Measurements from ENCODE around the gene ADAMTS2.

The ADAMTS2 gene

DNA sequence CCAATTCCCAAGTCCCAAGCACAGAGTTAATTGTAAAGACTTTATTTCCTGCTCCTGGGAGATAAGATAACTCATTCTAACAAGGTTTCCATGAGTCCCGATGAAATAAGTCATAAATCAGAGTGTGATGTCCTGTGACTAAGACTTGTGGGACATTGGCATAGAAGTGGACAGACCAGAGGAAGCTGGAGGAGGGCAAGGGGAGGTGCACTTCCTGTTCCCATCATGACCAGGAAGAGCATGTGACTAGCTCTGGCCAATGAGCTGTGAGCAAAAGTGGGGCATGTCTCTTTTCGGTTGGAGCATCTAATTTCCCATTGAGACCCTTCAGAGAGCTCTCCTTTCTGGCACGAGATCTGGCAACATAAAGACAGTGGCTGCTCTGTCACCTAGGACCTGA is 184.7 kb downstream of the ADAMTS2 start:
- no peak for DNase-seq (ENCODE audit: low spot score)

DNA sequence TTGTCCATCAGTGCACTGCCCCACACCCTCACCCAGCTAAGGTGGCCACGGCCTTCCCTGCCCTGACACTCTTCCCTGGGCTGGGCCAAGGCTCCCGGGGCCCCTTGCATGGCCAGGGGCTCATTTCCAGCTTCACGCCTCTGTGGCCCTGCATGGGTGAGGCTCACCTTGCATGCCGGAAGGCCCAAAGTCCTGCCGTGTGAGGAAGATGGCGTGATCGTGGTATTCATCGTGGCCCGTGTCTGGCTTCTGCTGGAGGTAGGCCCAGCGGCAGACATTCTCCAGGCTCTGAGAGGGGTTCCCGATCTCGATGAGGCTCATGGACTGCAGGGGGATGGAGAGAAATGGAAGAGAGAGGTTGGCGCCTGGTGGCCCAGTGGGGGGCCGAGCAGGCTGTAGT is 186.7 kb downstream of the ADAMTS2 start:
- DNase-seq (ENCODE audit: low spot score): no peak

DNA sequence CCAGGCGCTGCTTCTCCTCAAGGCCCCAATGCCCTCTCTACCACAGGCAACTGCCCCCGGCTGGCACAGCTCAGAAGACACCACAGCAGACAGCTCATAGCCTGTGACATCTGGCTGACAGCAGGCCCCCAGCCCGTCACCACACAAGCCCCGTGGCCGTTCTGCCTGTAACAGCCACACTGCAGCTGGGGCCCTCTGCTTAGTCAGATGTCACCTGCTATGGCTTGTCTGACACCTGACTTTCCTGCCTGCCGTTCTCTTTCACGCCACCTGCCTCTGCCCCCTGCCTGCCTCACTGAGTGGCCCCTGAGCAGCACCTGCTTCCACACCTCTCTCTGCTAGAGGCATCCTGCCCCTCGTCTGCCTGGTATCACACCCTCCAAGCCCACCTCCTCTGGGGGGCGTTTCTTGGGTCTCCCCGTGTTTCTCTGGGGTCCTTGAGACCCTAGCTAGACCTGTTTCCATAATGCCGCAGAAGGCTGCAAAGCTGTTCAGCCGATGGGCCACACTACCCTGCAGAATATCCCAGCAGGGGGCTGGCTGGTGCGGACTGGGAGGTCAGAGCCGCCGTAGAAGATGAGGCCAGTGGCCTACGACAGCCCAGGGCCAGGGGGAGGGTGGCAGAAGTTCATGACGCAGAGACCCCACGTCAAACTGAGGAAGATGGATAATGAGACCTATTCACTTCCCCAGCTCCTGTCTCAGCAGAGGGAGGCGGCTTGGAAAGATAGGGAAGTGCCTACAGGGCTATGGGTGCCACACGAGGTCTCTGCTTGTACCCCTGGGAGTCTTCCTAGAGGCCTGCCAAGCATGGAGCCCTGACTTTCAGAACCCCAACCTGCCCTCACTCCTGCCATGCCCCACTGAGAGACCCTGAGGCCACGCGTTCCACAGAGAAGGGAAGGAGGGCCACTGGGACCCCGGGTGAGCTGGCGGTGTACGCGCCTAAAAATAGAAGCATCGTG is 190.0 kb downstream of the ADAMTS2 start:
- no peak for DNase-seq (ENCODE audit: low spot score)

DNA sequence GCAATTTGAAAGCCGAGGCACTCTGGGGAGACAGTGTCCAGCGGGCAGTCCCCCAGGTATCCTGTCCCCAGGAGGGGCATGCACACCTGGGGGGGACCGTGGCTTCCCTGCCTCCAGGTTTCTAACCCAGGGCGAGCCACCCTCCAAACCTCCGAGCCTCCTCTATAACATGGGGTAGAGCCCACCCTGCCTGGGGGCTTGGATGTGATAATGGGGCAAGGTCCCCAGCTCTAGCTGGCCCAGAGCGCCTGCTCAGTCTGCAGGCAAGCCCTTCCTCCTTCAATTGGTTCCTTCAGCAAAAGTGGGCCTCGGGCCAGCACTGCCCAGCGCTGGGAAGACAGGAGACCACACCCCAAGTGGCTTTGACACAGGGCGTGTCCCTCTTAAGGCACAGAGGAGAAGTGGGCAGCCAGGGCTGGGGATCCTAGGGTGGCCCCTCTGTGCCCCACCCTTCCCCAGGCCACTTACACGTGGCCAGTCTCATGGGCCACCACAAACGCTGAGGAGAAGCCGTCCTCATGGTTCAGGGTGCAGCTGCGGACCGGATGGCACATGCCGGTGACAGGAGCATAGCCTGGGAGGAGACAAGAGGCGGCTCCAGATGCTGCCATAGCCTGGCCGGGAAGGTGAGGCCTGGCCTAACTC is 190.8 kb downstream of the ADAMTS2 start:
- DNase-seq (ENCODE audit: low spot score): no peak

DNA sequence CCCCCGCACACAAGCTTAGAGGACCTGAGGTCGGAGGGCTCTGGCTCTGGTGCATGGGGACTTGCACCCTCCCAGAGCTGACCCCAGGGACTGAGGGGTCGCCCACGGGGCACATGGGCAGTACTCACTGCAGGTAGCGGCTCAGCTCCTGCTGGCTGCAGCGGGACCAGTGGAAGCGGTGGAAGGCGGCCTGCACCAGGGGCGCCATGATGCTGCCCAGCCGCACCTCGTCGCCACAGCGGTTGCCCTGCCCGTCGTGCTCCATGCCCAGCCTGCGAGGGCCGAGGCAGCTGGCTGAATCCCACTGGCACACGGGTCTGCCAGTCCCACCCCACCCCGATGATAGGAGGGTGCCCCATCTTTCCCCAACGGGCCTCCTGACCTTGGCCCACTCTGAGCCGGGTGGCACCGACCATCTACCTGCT is 191.3 kb downstream of the ADAMTS2 start:
- DNase-seq (ENCODE audit: low spot score): no peak

DNA sequence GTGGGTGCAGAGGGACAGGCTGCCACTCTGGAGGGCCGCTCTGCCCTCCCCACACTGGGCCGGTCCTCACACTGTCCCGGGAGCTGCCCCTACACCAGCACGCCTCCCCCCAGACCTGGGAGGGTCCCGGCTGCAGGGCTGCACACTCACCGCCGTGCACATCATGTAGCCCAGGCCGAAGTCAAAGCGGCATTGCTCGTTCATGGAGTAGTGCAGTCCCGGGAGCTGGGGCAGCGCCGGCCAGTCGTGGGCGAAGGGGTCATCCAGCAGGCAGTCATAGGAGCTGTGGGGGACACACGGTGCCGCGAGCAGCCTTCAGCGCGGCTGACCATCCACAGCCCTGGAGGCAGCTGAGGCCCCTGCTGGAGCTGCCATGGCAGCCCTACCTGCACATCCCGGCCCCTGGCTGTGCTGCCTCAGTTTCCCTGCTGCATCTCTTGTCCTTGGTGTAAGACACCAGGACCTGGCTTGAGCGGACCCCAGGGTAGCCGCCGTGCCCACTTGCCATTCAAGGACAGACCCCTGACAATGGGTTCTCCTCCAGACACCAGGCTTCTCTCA is 191.8 kb downstream of the ADAMTS2 start:
- no peak for DNase-seq (ENCODE audit: low spot score)

DNA sequence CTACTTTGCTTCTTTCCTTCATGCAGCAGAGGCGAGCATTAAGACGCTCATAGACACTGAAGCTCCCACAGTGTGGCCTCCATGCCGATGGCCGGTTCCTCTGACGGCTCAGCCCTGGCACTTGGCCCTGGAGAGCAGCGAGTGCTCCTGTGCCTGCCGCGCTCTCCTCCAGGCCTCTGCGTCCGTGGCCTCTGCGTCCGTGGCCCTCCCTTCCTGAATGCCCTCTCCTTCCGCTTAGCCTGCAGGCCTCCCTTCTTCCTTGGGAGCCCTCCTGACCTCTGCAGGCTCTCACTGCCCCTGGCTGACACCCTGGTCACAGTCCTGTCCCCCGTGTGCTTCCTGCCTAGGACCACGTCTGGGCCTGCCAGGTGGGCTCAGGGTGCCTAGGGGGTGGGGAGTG is 192.3 kb downstream of the ADAMTS2 start:
- DNase-seq (ENCODE audit: low spot score): no peak

DNA sequence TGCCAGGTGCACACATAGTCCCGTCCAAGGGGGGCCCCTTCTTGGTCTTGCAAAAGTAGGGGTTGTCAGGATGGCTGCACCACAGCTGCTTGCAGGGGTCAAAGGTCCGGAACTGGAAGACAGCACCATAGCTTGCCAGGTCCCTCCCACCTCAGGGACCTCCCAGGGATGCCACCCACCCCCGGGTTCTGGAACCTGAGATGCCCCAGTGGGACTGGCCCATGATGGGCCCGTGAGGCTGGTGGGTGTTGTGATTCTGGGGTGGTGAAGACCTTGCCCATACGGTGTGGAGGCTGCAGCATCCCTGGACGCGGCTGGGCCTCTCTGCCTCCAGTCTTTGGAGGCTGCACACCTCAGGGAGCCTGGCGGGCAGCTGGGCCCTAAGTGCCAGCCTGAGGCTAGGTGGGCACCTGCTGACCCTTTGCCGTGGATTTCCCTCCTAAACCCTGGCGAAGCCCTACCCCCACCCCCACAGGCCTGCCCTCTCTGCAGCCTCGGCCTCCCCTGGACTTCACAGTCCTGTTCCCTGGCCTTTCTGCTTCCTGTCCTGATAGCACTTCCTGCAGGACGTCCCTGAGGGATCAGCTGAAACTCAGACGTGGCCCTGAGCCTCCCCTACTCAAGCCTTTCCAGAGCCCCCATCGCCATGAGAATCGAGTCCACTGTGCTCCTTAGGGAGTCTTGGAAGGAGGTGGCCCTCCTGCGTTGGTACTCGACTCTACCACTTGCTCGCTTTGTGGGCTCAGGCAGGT is 192.9 kb downstream of the ADAMTS2 start:
- no peak for DNase-seq (ENCODE audit: low spot score)

DNA sequence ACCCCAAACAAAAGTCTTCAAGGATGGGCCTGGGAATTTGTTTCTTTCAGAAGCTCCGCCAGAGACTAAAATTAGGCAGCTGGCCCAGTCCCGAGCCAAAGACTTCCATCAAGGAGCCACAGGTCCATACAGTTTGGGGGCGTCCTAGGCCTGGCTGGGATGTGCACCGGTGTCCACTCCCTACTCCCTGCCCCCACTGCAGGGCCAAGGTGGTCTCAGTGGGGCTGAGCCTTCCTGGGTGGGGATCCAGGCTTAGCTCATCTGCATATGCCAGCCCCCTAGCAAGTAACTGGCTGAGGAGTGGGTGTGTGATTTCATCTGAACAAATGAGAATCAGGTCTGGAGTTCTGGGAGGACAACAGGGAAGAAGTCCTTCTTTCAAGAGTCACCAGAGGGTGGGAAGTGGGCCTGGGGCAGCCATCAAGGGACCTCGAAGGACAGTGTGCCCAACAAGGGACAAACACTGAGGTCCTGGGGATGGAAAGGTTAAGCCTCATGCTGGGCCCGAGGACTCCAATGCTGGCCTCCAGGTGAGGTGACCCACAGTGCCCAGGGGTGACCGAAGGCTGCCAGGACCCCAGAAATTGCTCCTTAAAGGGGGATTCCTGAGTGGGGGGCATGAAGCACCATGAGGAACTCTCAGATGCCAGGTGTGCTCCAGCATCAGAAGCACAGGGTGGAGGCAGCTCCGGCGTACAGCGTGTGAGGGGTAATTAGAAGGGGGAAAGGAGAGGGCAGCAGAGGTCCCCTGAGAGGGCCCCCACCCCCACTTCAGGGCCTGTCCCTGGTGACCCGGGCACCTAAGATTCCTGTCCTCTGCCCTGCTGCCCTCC is 193.8 kb downstream of the ADAMTS2 start:
- DNase-seq (ENCODE audit: low spot score): no peak

DNA sequence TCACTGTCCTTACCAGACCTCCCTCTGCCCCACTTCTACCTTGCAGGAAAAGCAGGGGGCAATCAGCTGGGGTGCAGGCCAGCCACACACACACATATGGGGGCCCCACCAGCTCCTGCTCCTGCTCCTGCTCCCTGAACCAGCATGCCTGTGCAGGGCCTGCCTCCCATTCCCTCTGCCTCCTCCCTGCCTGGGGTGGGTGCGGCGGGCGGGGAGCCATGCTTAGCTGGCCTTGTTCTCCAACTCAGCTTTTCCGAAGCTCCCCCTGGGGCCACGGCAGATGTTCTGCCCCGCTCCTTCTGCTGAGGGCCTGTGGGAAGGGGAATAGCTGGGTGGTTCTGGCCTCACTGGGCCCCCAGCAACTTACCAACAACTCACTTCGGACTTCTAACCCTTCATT is 195.2 kb downstream of the ADAMTS2 start:
- no peak for DNase-seq (ENCODE audit: low spot score)

DNA sequence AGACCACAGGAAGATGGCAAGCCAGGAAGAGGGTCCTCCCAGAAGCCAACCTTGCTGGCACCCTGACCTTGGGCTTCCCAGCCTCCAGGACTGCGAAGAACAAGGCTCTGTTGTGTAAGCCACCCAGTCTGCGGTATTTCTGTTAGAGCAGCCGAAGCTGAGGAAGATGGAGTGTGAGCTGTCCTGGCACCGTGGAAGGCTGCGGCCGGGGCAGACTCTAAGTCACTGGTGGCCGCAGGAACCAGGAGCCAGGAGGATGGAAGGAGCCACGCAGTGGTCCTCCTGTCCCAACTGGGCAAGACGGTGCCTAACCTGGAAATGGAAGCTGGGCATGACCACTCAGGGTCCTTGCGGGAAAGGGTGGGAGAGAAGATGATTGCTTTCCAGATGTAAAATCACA is 196.0 kb downstream of the ADAMTS2 start:
- DNase-seq (ENCODE audit: low spot score): no peak

DNA sequence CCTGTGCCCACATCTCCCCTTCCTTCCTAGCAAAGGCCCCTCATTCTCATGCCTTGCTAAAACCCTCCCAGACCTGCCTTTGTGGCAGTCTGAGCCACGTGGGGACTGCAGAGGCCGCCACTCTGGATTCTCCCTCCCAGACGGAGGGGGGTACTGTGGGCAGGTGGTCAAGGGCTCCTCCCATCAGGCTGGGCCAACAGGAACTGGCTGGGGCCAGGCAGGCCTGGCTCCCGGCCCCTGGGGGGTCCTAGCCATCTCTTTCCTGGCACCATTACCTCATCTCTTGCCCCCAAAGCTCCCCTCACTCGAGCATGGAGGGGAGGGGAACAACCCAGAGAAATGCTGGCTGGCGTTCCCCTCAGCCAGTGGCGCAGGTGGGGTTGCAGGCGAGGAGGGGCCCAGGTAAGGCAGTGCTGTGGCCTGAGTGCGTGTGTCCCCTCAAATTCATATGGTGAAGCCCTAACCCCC is 196.5 kb downstream of the ADAMTS2 start:
- no peak for DNase-seq (ENCODE audit: low spot score)

DNA sequence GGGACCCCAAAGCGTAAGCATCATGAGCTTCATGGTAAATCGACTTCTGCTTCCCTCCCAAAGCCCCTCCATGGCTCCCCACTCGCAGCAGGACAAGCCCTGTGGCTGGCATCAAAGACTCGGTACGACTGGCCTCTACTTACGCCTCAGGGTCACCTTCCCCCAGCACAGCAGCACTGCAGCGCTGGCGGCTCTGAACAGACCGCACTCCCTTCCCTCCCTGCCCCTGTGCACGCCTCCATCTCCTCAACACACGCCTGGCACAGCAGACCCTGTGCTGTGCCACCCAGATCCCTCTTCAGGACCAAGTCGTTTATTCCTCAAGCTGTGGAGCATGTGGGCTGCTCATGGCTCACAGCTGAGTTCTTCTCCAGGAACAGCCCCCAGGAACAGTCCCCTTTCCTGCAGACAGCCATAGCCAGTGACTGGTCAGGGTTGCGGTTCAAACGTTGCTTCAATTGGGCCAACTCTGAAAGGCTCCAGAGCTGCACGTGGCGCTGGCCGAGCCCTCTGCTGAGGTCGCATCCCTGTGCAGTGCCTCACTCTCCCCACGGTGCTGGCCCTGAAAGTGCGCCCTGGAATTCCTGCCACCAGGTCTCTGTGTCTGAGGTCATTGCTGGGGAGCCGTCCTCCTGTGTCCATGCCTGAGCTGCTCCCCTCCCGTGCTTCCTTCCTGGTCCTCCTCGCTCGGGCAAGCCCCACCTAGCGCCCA is 197.1 kb downstream of the ADAMTS2 start:
- no peak for DNase-seq (ENCODE audit: low spot score)

DNA sequence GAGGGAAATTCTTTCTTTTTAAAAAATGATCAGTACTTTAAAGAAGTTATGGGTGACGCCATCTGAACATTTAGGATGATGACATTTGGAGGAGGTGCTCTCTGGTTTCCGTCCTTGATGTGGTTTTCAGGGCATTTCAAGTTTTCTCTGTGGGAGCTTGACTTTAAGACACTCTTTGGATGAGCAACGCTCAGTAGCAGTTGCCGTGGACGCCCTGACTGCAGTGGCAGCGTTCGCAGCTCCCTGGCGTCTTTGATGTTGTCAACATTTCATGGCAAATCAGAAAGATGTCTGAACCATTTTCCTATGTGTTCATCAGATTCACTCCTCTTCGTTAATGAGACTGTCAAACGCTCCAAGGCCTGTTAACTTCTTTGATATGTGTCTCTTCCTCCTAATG is 199.0 kb downstream of the ADAMTS2 start:
- DNase-seq (ENCODE audit: low spot score): no peak

DNA sequence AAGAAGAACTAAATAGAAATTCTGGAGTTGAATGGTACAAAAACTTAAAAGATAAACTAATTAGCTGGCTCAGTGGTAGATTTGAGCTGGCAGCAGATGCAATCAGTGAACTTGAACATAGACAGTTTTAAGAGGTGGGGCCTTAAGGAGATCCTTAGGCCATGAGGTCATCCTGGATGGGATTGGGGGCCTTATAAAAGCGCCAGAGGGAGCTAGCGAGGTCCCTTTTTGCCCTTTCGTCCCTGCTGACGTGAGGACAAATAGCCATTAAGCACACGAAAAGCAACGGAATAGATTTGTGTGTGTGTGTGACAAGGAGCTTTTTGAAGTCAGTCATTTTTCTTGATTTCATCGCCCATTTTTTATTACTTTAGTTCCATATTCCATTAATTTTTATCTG is 201.8 kb downstream of the ADAMTS2 start:
- no peak for DNase-seq (ENCODE audit: low spot score)

DNA sequence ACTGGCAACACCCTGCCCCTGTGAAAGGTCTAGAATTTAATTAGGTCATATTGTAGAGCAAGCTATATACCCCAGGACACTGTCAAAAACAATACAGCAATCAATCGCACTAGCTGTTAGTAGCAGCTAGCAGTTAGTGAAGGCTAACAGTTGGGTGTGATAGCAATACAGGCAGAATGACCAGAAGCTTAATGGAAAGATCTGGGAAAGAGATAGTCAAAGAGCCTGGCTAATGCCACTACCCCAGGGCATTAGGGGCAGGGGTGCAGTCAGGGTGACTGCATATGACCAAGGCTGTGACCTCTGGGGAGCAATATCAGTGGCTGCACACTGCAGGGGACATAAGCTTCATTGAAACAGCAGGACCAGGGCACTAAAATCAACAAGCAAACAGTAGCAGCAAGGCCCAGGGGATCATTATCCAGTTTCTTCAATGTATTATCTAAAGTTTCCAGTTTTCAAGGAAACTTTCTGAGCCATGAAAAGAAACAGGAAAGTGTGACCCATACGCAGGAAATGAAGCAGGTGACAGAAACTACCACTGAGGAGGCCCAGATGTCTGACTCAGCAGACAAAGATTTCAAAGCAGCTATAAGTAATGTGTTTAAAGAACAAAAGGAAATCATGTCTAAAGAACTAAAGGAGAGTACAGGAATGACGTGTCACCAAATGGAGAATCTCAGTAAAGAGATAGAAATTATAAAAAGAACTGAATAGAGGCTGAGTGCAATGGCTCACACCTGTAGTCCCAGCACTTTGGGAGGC is 202.6 kb downstream of the ADAMTS2 start:
- no peak for DNase-seq (ENCODE audit: low spot score)

DNA sequence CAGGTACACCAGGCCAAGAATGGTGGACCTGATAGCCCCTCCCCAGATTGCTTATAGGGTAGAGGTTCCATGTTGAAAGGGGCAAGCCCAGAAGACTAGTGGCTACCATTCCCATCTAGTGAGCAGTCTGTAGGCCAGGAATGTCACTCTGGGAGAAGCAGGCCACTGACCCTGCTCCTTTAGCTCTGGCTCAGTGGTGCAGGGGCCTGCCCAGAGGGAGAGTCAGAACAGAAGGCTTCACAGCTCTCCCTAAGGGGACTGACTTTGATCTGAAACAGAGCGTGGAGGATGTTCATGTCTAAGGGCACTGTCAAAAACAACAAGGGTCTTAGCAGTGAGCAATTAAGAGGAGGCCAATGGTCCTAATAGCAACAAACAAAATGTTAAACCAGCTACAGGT is 203.4 kb downstream of the ADAMTS2 start:
- DNase-seq (ENCODE audit: low spot score): no peak

DNA sequence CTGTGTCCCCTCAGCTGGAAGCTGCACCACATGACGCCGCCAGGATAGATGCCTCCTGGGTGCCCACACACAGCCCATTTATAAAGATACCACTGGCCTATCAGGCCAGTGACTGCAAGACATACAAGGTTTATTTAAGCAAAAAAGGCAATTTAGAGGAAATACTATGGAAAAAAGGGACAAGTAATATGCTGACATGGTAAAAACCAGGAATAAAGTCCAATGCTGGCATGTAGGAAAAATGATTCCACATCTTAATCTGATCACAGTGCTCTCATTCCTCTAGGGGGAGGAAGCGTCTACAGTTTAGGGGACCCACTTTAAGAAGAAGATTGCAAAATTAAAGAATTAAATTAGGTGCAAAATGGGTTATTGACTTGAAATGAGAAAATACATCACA is 205.0 kb downstream of the ADAMTS2 start:
- DNase-seq (ENCODE audit: low spot score): no peak

DNA sequence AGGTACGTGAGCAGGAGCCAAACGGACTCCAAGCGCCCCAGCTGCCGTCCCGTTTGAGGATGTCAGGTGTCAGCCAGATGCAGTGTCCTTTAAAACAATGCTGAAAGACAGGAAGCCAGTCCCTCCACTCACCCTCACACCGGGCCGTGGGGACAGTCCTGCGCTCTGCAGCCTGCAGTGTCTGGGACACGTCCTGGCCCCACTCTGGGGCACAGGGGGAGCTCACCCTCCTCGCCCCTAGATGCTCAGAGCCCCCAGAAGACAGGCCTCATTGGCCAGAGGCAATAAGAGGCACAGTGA is 205.4 kb downstream of the ADAMTS2 start:
- DNase-seq (ENCODE audit: low spot score): no peak
